ENCODE measurements around the gene CHST6. TPM values are rescaled to one million over a fixed set of nuclear protein-coding genes. Genes with fewer than 3 reads are reported as not detected.

CHST6 gene
- total and polyA plus RNA-seq, 10 of the 15 experiments (the other 5 are each of a cell fraction or from before 2014, with no cell fraction given) = 0.14 to 2.5 (median 0.51) TPM

DNA sequence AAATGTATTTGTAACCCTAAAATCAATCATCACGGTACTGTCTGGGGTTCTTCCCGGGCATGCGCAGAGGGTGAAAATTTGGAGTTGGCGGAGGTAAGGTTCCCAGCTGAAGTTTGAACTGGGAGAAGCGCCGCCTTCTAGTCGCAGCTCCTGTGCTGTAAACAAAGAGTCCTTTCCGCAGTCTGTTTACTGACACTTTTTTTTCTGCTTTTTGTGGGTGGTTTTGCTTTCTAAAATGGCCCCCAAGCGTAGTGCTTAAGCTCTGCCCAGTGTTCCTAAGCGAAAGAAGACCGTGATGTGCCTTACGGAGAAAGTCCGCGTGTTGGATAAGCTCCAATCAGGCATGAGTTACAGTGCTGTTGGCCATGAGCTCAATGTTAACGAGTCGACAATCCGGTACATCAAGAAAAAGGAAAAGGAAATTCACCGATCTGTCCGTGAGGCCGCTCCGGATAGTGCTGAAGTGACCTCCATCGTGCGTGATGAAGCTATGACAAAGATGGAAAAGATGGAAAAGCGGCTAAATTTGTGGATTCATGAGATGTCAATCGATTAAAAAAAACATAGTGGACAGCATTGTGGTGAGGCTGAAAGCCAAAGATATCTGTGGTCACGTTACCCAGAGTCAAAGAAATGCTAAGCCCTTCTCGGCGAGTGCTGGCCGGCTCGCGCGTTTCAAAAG is 61.4 kb downstream of the CHST6 start (continued):
- TF ChIP-seq, protein P1, sequence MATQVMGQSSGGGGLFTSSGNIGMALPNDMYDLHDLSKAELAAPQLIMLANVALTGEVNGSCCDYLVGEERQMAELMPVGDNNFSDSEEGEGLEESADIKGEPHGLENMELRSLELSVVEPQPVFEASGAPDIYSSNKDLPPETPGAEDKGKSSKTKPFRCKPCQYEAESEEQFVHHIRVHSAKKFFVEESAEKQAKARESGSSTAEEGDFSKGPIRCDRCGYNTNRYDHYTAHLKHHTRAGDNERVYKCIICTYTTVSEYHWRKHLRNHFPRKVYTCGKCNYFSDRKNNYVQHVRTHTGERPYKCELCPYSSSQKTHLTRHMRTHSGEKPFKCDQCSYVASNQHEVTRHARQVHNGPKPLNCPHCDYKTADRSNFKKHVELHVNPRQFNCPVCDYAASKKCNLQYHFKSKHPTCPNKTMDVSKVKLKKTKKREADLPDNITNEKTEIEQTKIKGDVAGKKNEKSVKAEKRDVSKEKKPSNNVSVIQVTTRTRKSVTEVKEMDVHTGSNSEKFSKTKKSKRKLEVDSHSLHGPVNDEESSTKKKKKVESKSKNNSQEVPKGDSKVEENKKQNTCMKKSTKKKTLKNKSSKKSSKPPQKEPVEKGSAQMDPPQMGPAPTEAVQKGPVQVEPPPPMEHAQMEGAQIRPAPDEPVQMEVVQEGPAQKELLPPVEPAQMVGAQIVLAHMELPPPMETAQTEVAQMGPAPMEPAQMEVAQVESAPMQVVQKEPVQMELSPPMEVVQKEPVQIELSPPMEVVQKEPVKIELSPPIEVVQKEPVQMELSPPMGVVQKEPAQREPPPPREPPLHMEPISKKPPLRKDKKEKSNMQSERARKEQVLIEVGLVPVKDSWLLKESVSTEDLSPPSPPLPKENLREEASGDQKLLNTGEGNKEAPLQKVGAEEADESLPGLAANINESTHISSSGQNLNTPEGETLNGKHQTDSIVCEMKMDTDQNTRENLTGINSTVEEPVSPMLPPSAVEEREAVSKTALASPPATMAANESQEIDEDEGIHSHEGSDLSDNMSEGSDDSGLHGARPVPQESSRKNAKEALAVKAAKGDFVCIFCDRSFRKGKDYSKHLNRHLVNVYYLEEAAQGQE (IDR thresholded peaks at IDR 0.05; ENCODE audit: low read depth, low read length) = no peak
- no peak for TF ChIP-seq BCL11A (IDR thresholded peaks at IDR 0.05; ENCODE audit: low read depth, low read length)
- TF ChIP-seq CBFB (IDR thresholded peaks at IDR 0.05; ENCODE audit: low read depth) = 0 out of 2 replicates have a peak, but pooled peaks have one; percentile 28
- TF ChIP-seq ZNF622 (IDR thresholded peaks at IDR 0.05) = no peak
- TF ChIP-seq KLF5 (IDR thresholded peaks at IDR 0.05; ENCODE audit: partially characterized antibody) = no peak
- no peak for TF ChIP-seq CEBPB (IDR thresholded peaks at IDR 0.05; ENCODE audit: borderline replicate concordance in 1 of 2, low read depth in 2 of 2, low read length in 2 of 2)
- no peak for TF ChIP-seq EED (IDR thresholded peaks at IDR 0.05; ENCODE audit: low read depth)
- TF ChIP-seq FOS (IDR thresholded peaks at IDR 0.05; ENCODE audit: borderline replicate concordance, extremely low read depth, insufficient read length) = no peak
- peak; percentile 18; the same call in 1 of the 2 replicates for TF ChIP-seq CBX5 (IDR thresholded peaks at IDR 0.05; ENCODE audit: low read depth)
- TF ChIP-seq PAX5 (IDR thresholded peaks at IDR 0.05; ENCODE audit: borderline replicate concordance, low read depth, low read length) = 0 out of 2 replicates have a peak, but pooled peaks have one; percentile 8
- TF ChIP-seq DPF2 (IDR thresholded peaks at IDR 0.05) = no peak
- TF ChIP-seq, protein P2, sequence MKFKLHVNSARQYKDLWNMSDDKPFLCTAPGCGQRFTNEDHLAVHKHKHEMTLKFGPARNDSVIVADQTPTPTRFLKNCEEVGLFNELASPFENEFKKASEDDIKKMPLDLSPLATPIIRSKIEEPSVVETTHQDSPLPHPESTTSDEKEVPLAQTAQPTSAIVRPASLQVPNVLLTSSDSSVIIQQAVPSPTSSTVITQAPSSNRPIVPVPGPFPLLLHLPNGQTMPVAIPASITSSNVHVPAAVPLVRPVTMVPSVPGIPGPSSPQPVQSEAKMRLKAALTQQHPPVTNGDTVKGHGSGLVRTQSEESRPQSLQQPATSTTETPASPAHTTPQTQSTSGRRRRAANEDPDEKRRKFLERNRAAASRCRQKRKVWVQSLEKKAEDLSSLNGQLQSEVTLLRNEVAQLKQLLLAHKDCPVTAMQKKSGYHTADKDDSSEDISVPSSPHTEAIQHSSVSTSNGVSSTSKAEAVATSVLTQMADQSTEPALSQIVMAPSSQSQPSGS (IDR thresholded peaks at IDR 0.05; ENCODE audit: low read length) = no peak
- TF ChIP-seq, protein P3, sequence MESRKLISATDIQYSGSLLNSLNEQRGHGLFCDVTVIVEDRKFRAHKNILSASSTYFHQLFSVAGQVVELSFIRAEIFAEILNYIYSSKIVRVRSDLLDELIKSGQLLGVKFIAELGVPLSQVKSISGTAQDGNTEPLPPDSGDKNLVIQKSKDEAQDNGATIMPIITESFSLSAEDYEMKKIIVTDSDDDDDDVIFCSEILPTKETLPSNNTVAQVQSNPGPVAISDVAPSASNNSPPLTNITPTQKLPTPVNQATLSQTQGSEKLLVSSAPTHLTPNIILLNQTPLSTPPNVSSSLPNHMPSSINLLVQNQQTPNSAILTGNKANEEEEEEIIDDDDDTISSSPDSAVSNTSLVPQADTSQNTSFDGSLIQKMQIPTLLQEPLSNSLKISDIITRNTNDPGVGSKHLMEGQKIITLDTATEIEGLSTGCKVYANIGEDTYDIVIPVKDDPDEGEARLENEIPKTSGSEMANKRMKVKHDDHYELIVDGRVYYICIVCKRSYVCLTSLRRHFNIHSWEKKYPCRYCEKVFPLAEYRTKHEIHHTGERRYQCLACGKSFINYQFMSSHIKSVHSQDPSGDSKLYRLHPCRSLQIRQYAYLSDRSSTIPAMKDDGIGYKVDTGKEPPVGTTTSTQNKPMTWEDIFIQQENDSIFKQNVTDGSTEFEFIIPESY (IDR thresholded peaks at IDR 0.05) = no peak
- TF ChIP-seq RAD51 (IDR thresholded peaks at IDR 0.05) = peak; percentile 61
- no peak for TF ChIP-seq ELK1 (IDR thresholded peaks at IDR 0.05; ENCODE audit: low read depth, low read length)
- no peak for TF ChIP-seq GATAD2B (conservative IDR thresholded peaks at IDR 0.05; ENCODE audit: low read depth)
- TF ChIP-seq SUPT20H (IDR thresholded peaks at IDR 0.05; ENCODE audit: borderline replicate concordance, control insufficient read depth, low read depth, low read length) = no peak
- peak; percentile 74 for TF ChIP-seq POLR2AphosphoS5 (IDR thresholded peaks at IDR 0.05; ENCODE audit: low read length)
- no peak for TF ChIP-seq MTA3 (IDR thresholded peaks at IDR 0.05; ENCODE audit: borderline replicate concordance, low read length)
- no peak for TF ChIP-seq TARDBP (IDR thresholded peaks at IDR 0.05; ENCODE audit: borderline replicate concordance)
- peak; percentile 7; the same call in 1 of the 2 replicates for TF ChIP-seq NBN (IDR thresholded peaks at IDR 0.05)
- peak; percentile 37 for TF ChIP-seq RUNX3 (IDR thresholded peaks at IDR 0.05; ENCODE audit: low read length)
- no peak for TF ChIP-seq CREM (IDR thresholded peaks at IDR 0.05; ENCODE audit: low read depth)
- TF ChIP-seq CHD2 (IDR thresholded peaks at IDR 0.05; ENCODE audit: borderline replicate concordance, low read depth, low read length) = no peak
- TF ChIP-seq HDAC2 (IDR thresholded peaks at IDR 0.05) = 0 out of 2 replicates have a peak, but pooled peaks have one; percentile 38

All from GM12878 (cell line).